WTC11 (cell line): ENCODE data around the gene ELK3. TPM values are rescaled to one million over a fixed set of nuclear protein-coding genes. Genes with fewer than 3 reads are reported as not detected.

Experiments used
- ATAC-seq: fragments of 200-7000 bp; cut with Tn5 transposase; 2 replicates; pipeline ENCODE4 v1.10.0; 2021; ENCODE audit warnings: mild to moderate bottlenecking, moderate library complexity
- CTCF ChIA-PET: fragments of 300-600 bp; sonication (Branson Sonifier 250); formaldehyde crosslinking; loops from one replicate; lab custom pipeline; 2021; ENCODE audit warnings: antibody characterized with exemption; lab: Charles Lee
- POLR2A ChIA-PET: fragments of 350-600 bp; sonication (Branson Sonifier 250); formaldehyde crosslinking; loops from one replicate; lab custom pipeline; 2021; ENCODE audit warnings: antibody characterized with exemption; lab: Charles Lee
- DNase-seq: peaks from one replicate; pipeline ENCODE4 v3.0.0; 2021; ENCODE audit warnings: low spot score
- H3K27ac Mint-ChIP-seq: 2 replicates; pipeline ENCODE4 v1.8.0; 2021; ENCODE audit warnings: mixed read lengths
- H3K27me3 Mint-ChIP-seq: 2 replicates; pipeline ENCODE4 v1.8.0; 2021; ENCODE audit warnings: low read depth, mild to moderate bottlenecking, moderate library complexity, mixed read lengths
- H3K36me3 Mint-ChIP-seq: 2 replicates; pipeline ENCODE4 v1.8.0; 2021; ENCODE audit warnings: mixed read lengths
- H3K4me1 Mint-ChIP-seq: 2 replicates; pipeline ENCODE4 v1.8.0; 2022; ENCODE audit warnings: mixed read lengths
- H3K4me3 Mint-ChIP-seq: 2 replicates; pipeline ENCODE4 v1.8.0; 2021; ENCODE audit warnings: mild to moderate bottlenecking, moderate library complexity, mixed read lengths
- H3K9me3 Mint-ChIP-seq: 2 replicates; pipeline ENCODE4 v1.8.0; 2021; ENCODE audit warnings: mixed read lengths
- AFF4 ChIP-seq: sonication (generic); formaldehyde crosslinking; IDR thresholded peaks from 2 replicates; pipeline ENCODE4 v1.8.1; 2023; ENCODE audit warnings: mild to moderate bottlenecking, missing genetic modification reagents, borderline replicate concordance
- ATF1 ChIP-seq: sonication (generic); formaldehyde crosslinking; IDR thresholded peaks from 2 replicates; pipeline ENCODE4 v1.8.1; 2023; ENCODE audit warnings: mild to moderate bottlenecking, moderate library complexity, missing genetic modification reagents
- ATF2 ChIP-seq: sonication (generic); formaldehyde crosslinking; IDR thresholded peaks from 2 replicates; pipeline ENCODE4 v1.8.1; 2022; ENCODE audit warnings: low read depth, missing genetic modification reagents, borderline replicate concordance
- ATF3 ChIP-seq: sonication (generic); formaldehyde crosslinking; conservative IDR thresholded peaks from 2 replicates; pipeline ENCODE4 v1.8.1; 2022; ENCODE audit warnings: mild to moderate bottlenecking, missing genetic modification reagents
- FOXK1 ChIP-seq: sonication (generic); formaldehyde crosslinking; IDR thresholded peaks from 2 replicates; pipeline ENCODE4 v1.8.0; 2022; ENCODE audit warnings: mild to moderate bottlenecking, moderate library complexity, missing genetic modification reagents
- GABPB1 ChIP-seq: sonication (generic); formaldehyde crosslinking; IDR thresholded peaks from 2 replicates; pipeline ENCODE4 v1.8.1; 2023; ENCODE audit warnings: mild to moderate bottlenecking, missing genetic modification reagents
- MLX ChIP-seq: sonication (generic); formaldehyde crosslinking; IDR thresholded peaks from 2 replicates; pipeline ENCODE4 v1.8.1; 2023; ENCODE audit warnings: mild to moderate bottlenecking, missing genetic modification reagents, moderate library complexity
- NFE2L1 ChIP-seq: sonication (generic); formaldehyde crosslinking; IDR thresholded peaks from 2 replicates; pipeline ENCODE4 v1.8.1; 2023; ENCODE audit warnings: missing genetic modification reagents
- NR2C2 ChIP-seq: sonication (generic); formaldehyde crosslinking; IDR thresholded peaks from 2 replicates; pipeline ENCODE4 v1.8.0; 2022; ENCODE audit warnings: mild to moderate bottlenecking, missing genetic modification reagents
- NR3C1 ChIP-seq: sonication (generic); formaldehyde crosslinking; conservative IDR thresholded peaks from 2 replicates; pipeline ENCODE4 v1.8.1; 2023; ENCODE audit warnings: low read depth, mild to moderate bottlenecking, missing genetic modification reagents
- OVOL2 ChIP-seq: fragments of 250-450 bp; sonication (Bioruptor Pico); IDR thresholded peaks from 2 replicates; pipeline ENCODE4 v1.9.0; 2021; ENCODE audit warnings: mild to moderate bottlenecking, borderline replicate concordance
- SMAD3 ChIP-seq: sonication (generic); formaldehyde crosslinking; IDR thresholded peaks from 2 replicates; pipeline ENCODE4 v1.8.0; 2022; ENCODE audit warnings: missing genetic modification reagents, mild to moderate bottlenecking, borderline replicate concordance
- SMAD4 ChIP-seq: sonication (generic); formaldehyde crosslinking; IDR thresholded peaks from 2 replicates; pipeline ENCODE4 v1.8.0; 2022; ENCODE audit warnings: mild to moderate bottlenecking, missing genetic modification reagents
- SOX15 ChIP-seq: fragments of 250-450 bp; sonication (Bioruptor Pico); IDR thresholded peaks from 2 replicates; pipeline ENCODE4 v1.9.0; 2021; ENCODE audit warnings: mild to moderate bottlenecking
- SP1 ChIP-seq: sonication (generic); formaldehyde crosslinking; conservative IDR thresholded peaks from 2 replicates; pipeline ENCODE4 v1.8.1; 2022; ENCODE audit warnings: missing genetic modification reagents
- ZBTB21 ChIP-seq: sonication (generic); formaldehyde crosslinking; IDR thresholded peaks from 2 replicates; pipeline ENCODE4 v1.8.1; 2023; ENCODE audit warnings: mild to moderate bottlenecking, missing genetic modification reagents, borderline replicate concordance
- ZNF121 ChIP-seq: sonication (generic); formaldehyde crosslinking; IDR thresholded peaks from 2 replicates; pipeline ENCODE4 v1.8.0; 2023; ENCODE audit warnings: missing genetic modification reagents
- ZNF138 ChIP-seq: sonication (generic); formaldehyde crosslinking; conservative IDR thresholded peaks from 2 replicates; pipeline ENCODE4 v1.8.1; 2022; ENCODE audit warnings: mild to moderate bottlenecking, moderate library complexity, missing genetic modification reagents
- ZNF219 ChIP-seq: sonication (generic); formaldehyde crosslinking; IDR thresholded peaks from 2 replicates; pipeline ENCODE4 v1.8.0; 2023; ENCODE audit warnings: missing genetic modification reagents, mild to moderate bottlenecking, borderline replicate concordance
- ZNF396 ChIP-seq: fragments of 250-450 bp; sonication (Bioruptor Pico); IDR thresholded peaks from 2 replicates; pipeline ENCODE4 v1.8.0; 2021; ENCODE audit warnings: mild to moderate bottlenecking, moderate library complexity, borderline replicate concordance
- ZNF671 ChIP-seq: fragments of 250-450 bp; sonication (Bioruptor Pico); IDR thresholded peaks from 2 replicates; pipeline ENCODE4 v1.8.0; 2021; ENCODE audit warnings: mild to moderate bottlenecking
- total RNA-seq: library from RNA; stranded (reverse); gene quantifications from 3 replicates; pipeline ENCODE4 v1.2.3, GENCODE V29; 2021
- TF ChIP-seq, protein P1 (sequence below): sonication (generic); formaldehyde crosslinking; IDR thresholded peaks from 2 replicates; pipeline ENCODE4 v1.8.0; 2022; ENCODE audit warnings: mild to moderate bottlenecking, missing genetic modification reagents
- TF ChIP-seq, protein P2 (sequence below): sonication (generic); formaldehyde crosslinking; IDR thresholded peaks from 2 replicates; pipeline ENCODE4 v1.8.1; 2022; ENCODE audit warnings: missing genetic modification reagents, borderline replicate concordance

ELK3 gene
- total RNA-seq, 1 experiment from 2014 or later = 16.5 TPM

DNA sequence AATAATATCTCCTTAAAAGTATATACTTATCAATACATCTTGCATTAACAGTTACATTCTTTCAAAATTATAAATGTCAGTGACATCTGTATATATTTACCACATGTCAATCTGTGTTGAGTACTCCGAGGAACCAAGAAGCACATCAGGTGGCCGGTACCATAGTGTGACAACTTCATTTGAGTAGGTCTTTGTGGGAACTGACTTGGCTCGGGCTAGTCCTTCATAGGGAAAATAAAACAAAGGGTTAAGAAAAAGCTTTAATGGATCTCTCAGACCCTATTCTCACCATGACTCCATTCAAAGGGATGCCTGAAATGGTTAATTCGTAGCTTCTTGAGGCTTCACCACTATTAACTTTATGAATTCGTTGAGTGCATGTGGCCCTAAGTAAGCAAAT lies 94.9 kb downstream of the ELK3 start:
- Mint-ChIP-seq H3K27ac (no peak overlapping the region), H3K4me3 (no peak overlapping the region), H3K4me1 (peaks cover 4% of the 10 kb centered on the region), H3K27me3 (no peaks in the 10 kb centered on the region), H3K36me3 (peaks cover 34% of the 10 kb centered on the region), H3K9me3 (no peaks in the 10 kb centered on the region)
- ATAC-seq (no peak), DNase-seq (no peak)
- TF ChIP-seq NFE2L1 (CRISPR knock-in tag) (no peak), ZNF121 (no peak), ZNF138 (no peak), SMAD3 (no peak), ATF1 (CRISPR knock-in tag) (no peak), ZNF671 (CRISPR knock-in tag) (no peak), ATF3 (CRISPR knock-in tag) (no peak), ZNF219 (CRISPR knock-in tag) (no peak), ZNF396 (CRISPR knock-in tag) (no peak), NR2C2 (no peak)
- TF ChIP-seq, protein P1, sequence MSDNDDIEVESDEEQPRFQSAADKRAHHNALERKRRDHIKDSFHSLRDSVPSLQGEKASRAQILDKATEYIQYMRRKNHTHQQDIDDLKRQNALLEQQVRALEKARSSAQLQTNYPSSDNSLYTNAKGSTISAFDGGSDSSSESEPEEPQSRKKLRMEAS (CRISPR knock-in tag) = no peak
- POLR2A ChIA-PET = no interaction called here
- CTCF ChIA-PET = no interaction called here

DNA sequence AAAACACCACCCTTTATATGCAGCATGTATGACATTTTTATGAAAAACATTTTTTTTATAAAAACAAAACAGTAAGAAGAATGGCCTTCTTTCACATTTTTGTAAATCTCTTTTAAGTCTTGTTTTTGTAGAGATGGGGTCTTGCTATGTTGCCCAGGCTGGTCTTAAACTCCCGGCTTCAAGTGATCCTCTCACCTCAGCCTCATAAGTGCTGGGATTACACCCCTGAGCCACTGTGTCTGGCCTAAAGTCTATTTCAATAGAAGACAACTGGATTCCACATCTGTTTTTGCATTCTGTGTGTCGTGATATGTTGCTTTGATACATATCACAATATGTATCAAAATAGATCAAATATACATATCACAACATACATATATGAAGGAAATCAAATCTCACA lies 98.9 kb downstream of the ELK3 start:
- ATAC-seq = no peak
- no peak for DNase-seq
- CTCF ChIA-PET = no interaction called here
- TF ChIP-seq OVOL2 (no peak), ZNF121 (peak; percentile 62; the same call in 1 of the 2 replicates), FOXK1 (no peak), SMAD4 (CRISPR knock-in tag) (no peak)
- peaks cover 4% of the 10 kb centered on the region for H3K4me1 Mint-ChIP-seq
- peaks cover 18% of the 10 kb centered on the region for H3K36me3 Mint-ChIP-seq
- POLR2A ChIA-PET = no interaction called here
- no peaks in the 10 kb centered on the region for H3K27me3 Mint-ChIP-seq
- H3K4me3 Mint-ChIP-seq = no peak overlapping the region
- H3K27ac Mint-ChIP-seq = no peak overlapping the region
- H3K9me3 Mint-ChIP-seq = no peaks in the 10 kb centered on the region

DNA sequence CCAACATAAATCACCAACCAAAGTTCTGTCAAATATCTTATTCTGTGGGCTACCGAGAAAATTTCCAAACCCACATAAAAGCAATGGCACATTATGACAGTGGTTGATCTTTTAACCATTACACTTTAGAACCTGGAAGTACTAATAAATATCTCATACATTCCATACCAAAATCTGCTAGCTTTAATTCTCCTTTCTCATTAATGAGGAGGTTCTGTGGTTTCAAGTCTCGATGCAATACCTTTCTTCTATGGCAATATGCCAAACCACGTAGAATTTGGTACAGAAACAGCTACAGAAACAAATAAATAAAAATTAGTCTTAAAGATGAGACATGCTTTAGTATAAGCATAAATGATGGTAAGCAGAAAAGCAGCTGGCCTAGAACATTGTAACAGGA lies 100.7 kb downstream of the ELK3 start:
- ChIA-PET POLR2A (no interaction called here), CTCF (no interaction called here)
- Mint-ChIP-seq H3K4me3 (no peak overlapping the region), H3K27me3 (no peaks in the 10 kb centered on the region), H3K27ac (no peak overlapping the region), H3K9me3 (no peaks in the 10 kb centered on the region), H3K4me1 (peaks cover 4% of the 10 kb centered on the region), H3K36me3 (peaks cover 21% of the 10 kb centered on the region)
- no peak for DNase-seq
- TF ChIP-seq SMAD3 = no peak
- TF ChIP-seq ZBTB21 (CRISPR knock-in tag) = no peak
- TF ChIP-seq AFF4 = no peak
- ATAC-seq = no peak

DNA sequence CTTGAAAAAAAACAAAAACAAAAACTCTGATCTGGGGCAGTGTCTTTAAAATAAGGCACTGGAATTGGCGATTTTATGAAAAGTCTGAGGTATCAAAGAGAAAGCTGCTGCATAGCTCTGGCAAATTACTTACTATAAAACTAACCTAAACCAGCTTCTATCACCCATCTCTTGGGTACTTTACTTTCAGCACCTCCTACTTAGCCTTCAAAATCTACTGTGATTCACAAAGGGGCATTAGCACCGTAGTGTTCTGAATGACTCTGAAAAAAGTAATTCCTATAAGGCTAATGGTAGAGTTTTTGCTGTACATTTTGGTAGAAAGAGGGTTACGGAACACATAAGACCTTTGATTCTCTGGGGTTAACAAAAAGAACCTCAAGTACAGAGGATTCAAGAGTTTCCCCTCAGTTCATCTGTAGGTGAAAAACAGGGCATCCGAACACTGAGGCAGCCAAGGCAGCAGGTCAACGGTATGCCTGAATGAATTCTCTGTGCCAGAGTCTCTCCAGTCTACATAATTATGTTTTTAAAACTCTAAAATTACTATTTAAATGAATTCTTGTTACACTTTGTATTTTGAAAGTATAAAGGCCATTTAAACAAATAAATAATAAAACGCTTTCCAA lies 101.5 kb downstream of the ELK3 start:
- no peak for ATAC-seq
- H3K4me3 Mint-ChIP-seq = no peak overlapping the region
- DNase-seq = no peak
- peaks cover 21% of the 10 kb centered on the region for H3K36me3 Mint-ChIP-seq
- no peaks in the 10 kb centered on the region for H3K9me3 Mint-ChIP-seq
- POLR2A ChIA-PET = no interaction called here
- no peaks in the 10 kb centered on the region for H3K27me3 Mint-ChIP-seq
- H3K4me1 Mint-ChIP-seq = peaks cover 4% of the 10 kb centered on the region
- H3K27ac Mint-ChIP-seq = no peak overlapping the region
- CTCF ChIA-PET = no interaction called here
- TF ChIP-seq, protein P2, sequence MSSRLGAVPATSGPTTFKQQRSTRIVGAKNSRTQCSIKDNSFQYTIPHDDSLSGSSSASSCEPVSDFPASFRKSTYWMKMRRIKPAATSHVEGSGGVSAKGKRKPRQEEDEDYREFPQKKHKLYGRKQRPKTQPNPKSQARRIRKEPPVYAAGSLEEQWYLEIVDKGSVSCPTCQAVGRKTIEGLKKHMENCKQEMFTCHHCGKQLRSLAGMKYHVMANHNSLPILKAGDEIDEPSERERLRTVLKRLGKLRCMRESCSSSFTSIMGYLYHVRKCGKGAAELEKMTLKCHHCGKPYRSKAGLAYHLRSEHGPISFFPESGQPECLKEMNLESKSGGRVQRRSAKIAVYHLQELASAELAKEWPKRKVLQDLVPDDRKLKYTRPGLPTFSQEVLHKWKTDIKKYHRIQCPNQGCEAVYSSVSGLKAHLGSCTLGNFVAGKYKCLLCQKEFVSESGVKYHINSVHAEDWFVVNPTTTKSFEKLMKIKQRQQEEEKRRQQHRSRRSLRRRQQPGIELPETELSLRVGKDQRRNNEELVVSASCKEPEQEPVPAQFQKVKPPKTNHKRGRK = no peak
- no peak for TF ChIP-seq ATF2 (CRISPR knock-in tag)
- TF ChIP-seq SOX15 (CRISPR knock-in tag) = no peak
- no peak for TF ChIP-seq SP1 (CRISPR knock-in tag)
- no peak for TF ChIP-seq MLX (CRISPR knock-in tag)
- TF ChIP-seq GABPB1 = no peak
- TF ChIP-seq NR3C1 (CRISPR knock-in tag) = no peak
